Liver (tissue), 3 donors: ENCODE measurements around the gene TMEM125.

Experiments used
- CTCF ChIP-seq: fragments of 150-350 bp; IDR thresholded peaks from 2 replicates; pipeline ENCODE4 v1.5.1; 2017; ENCODE audit warnings: improper control_type of control experiment, low read depth, low read length; ENCODE audit not compliant: missing input control
- JUND ChIP-seq, 2 donors: IDR thresholded peaks; 2 replicates each; pipeline ENCODE4 v1.6.1; 2016; ENCODE audit warnings: antibody characterized with exemption in 2 of 2
- SP1 ChIP-seq: IDR thresholded peaks from 2 replicates; pipeline ENCODE4 v1.6.1; 2018; ENCODE audit warnings: antibody characterized with exemption, mild to moderate bottlenecking
- TAF1 ChIP-seq: conservative IDR thresholded peaks from 2 replicates; pipeline ENCODE4 v1.6.1; 2016; ENCODE audit warnings: antibody characterized with exemption, mild to moderate bottlenecking
- YY1 ChIP-seq: IDR thresholded peaks from 2 replicates; pipeline ENCODE4 v1.6.1; 2016; ENCODE audit warnings: antibody characterized with exemption, mild to moderate bottlenecking
- TF ChIP-seq, protein P1 (sequence below): IDR thresholded peaks from 2 replicates; pipeline ENCODE4 v1.6.1; 2016; ENCODE audit warnings: antibody characterized with exemption
- TF ChIP-seq, protein P2 (sequence below): IDR thresholded peaks from 2 replicates; pipeline ENCODE4 v1.6.1; 2016; ENCODE audit warnings: antibody characterized with exemption
- donor health status: healthy.
- donor health status: healthy.

- TF ChIP-seq CTCF: no peak
- no peak for TF ChIP-seq JUND (IDR thresholded peaks at IDR 0.05)
- TF ChIP-seq, protein P1, sequence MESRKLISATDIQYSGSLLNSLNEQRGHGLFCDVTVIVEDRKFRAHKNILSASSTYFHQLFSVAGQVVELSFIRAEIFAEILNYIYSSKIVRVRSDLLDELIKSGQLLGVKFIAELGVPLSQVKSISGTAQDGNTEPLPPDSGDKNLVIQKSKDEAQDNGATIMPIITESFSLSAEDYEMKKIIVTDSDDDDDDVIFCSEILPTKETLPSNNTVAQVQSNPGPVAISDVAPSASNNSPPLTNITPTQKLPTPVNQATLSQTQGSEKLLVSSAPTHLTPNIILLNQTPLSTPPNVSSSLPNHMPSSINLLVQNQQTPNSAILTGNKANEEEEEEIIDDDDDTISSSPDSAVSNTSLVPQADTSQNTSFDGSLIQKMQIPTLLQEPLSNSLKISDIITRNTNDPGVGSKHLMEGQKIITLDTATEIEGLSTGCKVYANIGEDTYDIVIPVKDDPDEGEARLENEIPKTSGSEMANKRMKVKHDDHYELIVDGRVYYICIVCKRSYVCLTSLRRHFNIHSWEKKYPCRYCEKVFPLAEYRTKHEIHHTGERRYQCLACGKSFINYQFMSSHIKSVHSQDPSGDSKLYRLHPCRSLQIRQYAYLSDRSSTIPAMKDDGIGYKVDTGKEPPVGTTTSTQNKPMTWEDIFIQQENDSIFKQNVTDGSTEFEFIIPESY: no peak
- TF ChIP-seq TAF1: no peak
- no peak for TF ChIP-seq YY1
- TF ChIP-seq, protein P2, sequence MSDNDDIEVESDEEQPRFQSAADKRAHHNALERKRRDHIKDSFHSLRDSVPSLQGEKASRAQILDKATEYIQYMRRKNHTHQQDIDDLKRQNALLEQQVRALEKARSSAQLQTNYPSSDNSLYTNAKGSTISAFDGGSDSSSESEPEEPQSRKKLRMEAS: no peak
- no peak for TF ChIP-seq SP1
Measured at GRCh38 chr1:43273708-43274107, 3.9 kb downstream of the TMEM125 start.
